Osteoblast (primary cell): ENCODE data around the gene SMARCA4. TPM values are rescaled to one million over a fixed set of nuclear protein-coding genes. Genes with fewer than 3 reads are reported as not detected.

Source experiments
- DNase-seq: peaks from one replicate; pipeline ENCODE4 v3.0.0; 2011; ENCODE audit warnings: low spot score, mixed read lengths; ENCODE audit not compliant: insufficient read length; ENCODE audit errors: missing footprints
- H2AFZ ChIP-seq: 2 replicates; pipeline ENCODE4 v1.6.0; 2011; ENCODE audit warnings: mild to moderate bottlenecking, low read length
- H3K27ac ChIP-seq: 2 replicates; pipeline ENCODE4 v1.5.1; 2011; ENCODE audit warnings: mild to moderate bottlenecking, low read depth, low read length, moderate library complexity
- H3K27me3 ChIP-seq: 2 replicates; pipeline ENCODE4 v1.6.0; 2012; ENCODE audit warnings: mild to moderate bottlenecking, control low read depth, inconsistent platforms, low read length, moderate library complexity; ENCODE audit not compliant: insufficient read depth
- H3K36me3 ChIP-seq: 2 replicates; pipeline ENCODE4 v1.5.1; 2011; ENCODE audit warnings: mild to moderate bottlenecking, low read length, control low read depth, moderate library complexity; ENCODE audit not compliant: insufficient read depth
- H3K4me1 ChIP-seq: 2 replicates; pipeline ENCODE4 v1.5.1; 2011; ENCODE audit warnings: mild to moderate bottlenecking, low read length, control low read depth, moderate library complexity; ENCODE audit not compliant: insufficient read depth
- H3K4me2 ChIP-seq: 2 replicates; pipeline ENCODE4 v1.6.0; 2011; ENCODE audit warnings: mild to moderate bottlenecking, low read length; ENCODE audit not compliant: insufficient read depth
- H3K4me3 ChIP-seq: fragments of 200-600 bp; sonication (generic); 3 replicates; pipeline ENCODE4 v1.5.1; 2012; ENCODE audit warnings: mild to moderate bottlenecking, low read length, inconsistent platforms; ENCODE audit not compliant: insufficient read depth
- H3K79me2 ChIP-seq: 2 replicates; pipeline ENCODE4 v1.6.0; 2012; ENCODE audit warnings: mild to moderate bottlenecking, low read length, control low read depth, inconsistent platforms; ENCODE audit not compliant: insufficient read depth
- H3K9me3 ChIP-seq: 2 replicates; pipeline ENCODE4 v1.5.1; 2011; ENCODE audit warnings: low read depth, low read length, control low read depth
- H4K20me1 ChIP-seq: 2 replicates; pipeline ENCODE4 v1.6.0; 2012; ENCODE audit warnings: mild to moderate bottlenecking, low read length, control low read depth; ENCODE audit not compliant: insufficient read depth
- CTCF ChIP-seq: IDR thresholded peaks from 2 replicates; pipeline ENCODE4 v1.5.1; 2011; ENCODE audit warnings: mild to moderate bottlenecking, low read depth, low read length, moderate library complexity; ENCODE audit errors: extremely low read depth
- total RNA-seq: library from RNA; depleted of rRNA; stranded (reverse); fragments of >200 nt; gene quantifications from 2 replicates; pipeline ENCODE4 v1.2.3, GENCODE V29; 2012

The SMARCA4 gene
- total RNA-seq, 1 donor: 52.8 TPM

GRCh38 chr19:11105014-11105636 is 144.3 kb downstream of the SMARCA4 start:
- peak; percentile 22 for DNase-seq
- no peak for TF ChIP-seq CTCF
- Histone ChIP-seq H3K4me2 (no peak overlapping the region), H3K36me3 (peaks cover 85% of the 10 kb centered on the region), H3K9me3 (no peaks in the 10 kb centered on the region), H3K79me2 (peaks cover 32% of the 10 kb centered on the region), H3K27me3 (no peaks in the 10 kb centered on the region), H3K27ac (no peak overlapping the region), H4K20me1 (peaks cover 13% of the 10 kb centered on the region), H3K4me3 (no peak overlapping the region), H3K4me1 (no peaks in the 10 kb centered on the region), H2AFZ (no peak overlapping the region)

GRCh38 chr19:11106477-11106876 is 145.6 kb downstream of the SMARCA4 start:
- peaks cover 26% of the 10 kb centered on the region for H3K79me2 ChIP-seq
- no peak overlapping the region for H2AFZ ChIP-seq
- H3K27me3 ChIP-seq: no peaks in the 10 kb centered on the region
- no peak overlapping the region for H3K4me2 ChIP-seq
- TF ChIP-seq CTCF: no peak
- H3K36me3 ChIP-seq: peaks cover 89% of the 10 kb centered on the region
- no peak for DNase-seq
- no peaks in the 10 kb centered on the region for H3K4me1 ChIP-seq
- H3K27ac ChIP-seq: no peak overlapping the region
- H4K20me1 ChIP-seq: peaks cover 14% of the 10 kb centered on the region
- H3K9me3 ChIP-seq: no peaks in the 10 kb centered on the region
- H3K4me3 ChIP-seq: no peak overlapping the region

- Histone ChIP-seq H3K4me3 (no peak overlapping the region), H2AFZ (no peak overlapping the region), H3K4me2 (no peak overlapping the region), H3K36me3 (peaks cover 87% of the 10 kb centered on the region), H3K27ac (no peak overlapping the region), H3K9me3 (no peaks in the 10 kb centered on the region), H3K27me3 (no peaks in the 10 kb centered on the region), H3K4me1 (no peaks in the 10 kb centered on the region), H3K79me2 (peaks cover 19% of the 10 kb centered on the region), H4K20me1 (peaks cover 9% of the 10 kb centered on the region)
- DNase-seq: no peak
- TF ChIP-seq CTCF: no peak
Measured at GRCh38 chr19:11108746-11109145, 147.9 kb downstream of the SMARCA4 start.

- Histone ChIP-seq H3K4me3 (no peak overlapping the region), H4K20me1 (peaks cover 3% of the 10 kb centered on the region), H3K27ac (no peak overlapping the region), H3K4me1 (no peaks in the 10 kb centered on the region), H3K4me2 (no peak overlapping the region), H3K36me3 (peaks cover 81% of the 10 kb centered on the region), H3K79me2 (peaks cover 9% of the 10 kb centered on the region), H2AFZ (no peak overlapping the region), H3K27me3 (no peaks in the 10 kb centered on the region), H3K9me3 (no peaks in the 10 kb centered on the region)
- peak; percentile 74 for DNase-seq
- TF ChIP-seq CTCF: no peak
Measured at GRCh38 chr19:11111117-11111770, 150.4 kb downstream of the SMARCA4 start.
